ENCODE results near the gene ADAMTS7. TPM values are rescaled to one million over a fixed set of nuclear protein-coding genes. Genes with fewer than 3 reads are reported as not detected.
"Not testable (repeated sequence)": the region's sequence is repeated elsewhere in the genome, so short reads cannot be mapped to it uniquely, and the experiment has no call there.

The ADAMTS7 gene
- total RNA-seq, 2 donors from 2014 or later, result 20.8 to 39.2 TPM

DNA sequence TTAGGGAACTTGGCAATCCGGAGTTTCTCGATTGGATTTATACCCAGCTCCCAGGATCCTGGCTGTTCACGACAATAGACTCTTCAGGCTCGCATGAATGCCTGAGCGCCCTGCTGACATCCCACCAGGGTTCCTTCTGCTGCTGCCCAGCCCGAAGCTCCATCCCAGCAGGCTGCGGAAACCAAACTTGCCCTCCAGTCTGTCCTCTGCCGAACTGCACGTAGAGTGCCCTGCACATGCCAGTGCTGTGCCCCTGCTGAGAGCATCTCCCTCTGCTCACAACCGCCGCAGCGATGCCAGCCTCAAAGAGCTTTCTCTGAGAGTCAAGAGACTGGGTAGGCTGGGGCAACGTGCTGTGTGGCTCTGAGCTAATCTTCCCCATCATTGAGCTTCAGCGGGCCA, 6.9 kb downstream of the ADAMTS7 start:
- Histone ChIP-seq H3K4me3 (no peak overlapping the region), H3K4me1 (peaks cover 0 to 16% of the 10 kb centered on the region in 2 donors), H3K27ac (peak overlapping the region; percentile 64 to 77), H3K36me3 (peaks cover 3% of the 10 kb centered on the region), H3K27me3 (no peaks in the 10 kb centered on the region), H3K9me3 (no peaks in the 10 kb centered on the region)
- TF ChIP-seq, protein P1, sequence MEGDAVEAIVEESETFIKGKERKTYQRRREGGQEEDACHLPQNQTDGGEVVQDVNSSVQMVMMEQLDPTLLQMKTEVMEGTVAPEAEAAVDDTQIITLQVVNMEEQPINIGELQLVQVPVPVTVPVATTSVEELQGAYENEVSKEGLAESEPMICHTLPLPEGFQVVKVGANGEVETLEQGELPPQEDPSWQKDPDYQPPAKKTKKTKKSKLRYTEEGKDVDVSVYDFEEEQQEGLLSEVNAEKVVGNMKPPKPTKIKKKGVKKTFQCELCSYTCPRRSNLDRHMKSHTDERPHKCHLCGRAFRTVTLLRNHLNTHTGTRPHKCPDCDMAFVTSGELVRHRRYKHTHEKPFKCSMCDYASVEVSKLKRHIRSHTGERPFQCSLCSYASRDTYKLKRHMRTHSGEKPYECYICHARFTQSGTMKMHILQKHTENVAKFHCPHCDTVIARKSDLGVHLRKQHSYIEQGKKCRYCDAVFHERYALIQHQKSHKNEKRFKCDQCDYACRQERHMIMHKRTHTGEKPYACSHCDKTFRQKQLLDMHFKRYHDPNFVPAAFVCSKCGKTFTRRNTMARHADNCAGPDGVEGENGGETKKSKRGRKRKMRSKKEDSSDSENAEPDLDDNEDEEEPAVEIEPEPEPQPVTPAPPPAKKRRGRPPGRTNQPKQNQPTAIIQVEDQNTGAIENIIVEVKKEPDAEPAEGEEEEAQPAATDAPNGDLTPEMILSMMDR (IDR thresholded peaks at IDR 0.05), result no peak
- DNase-seq (ENCODE audit: low spot score), result no peak

DNA sequence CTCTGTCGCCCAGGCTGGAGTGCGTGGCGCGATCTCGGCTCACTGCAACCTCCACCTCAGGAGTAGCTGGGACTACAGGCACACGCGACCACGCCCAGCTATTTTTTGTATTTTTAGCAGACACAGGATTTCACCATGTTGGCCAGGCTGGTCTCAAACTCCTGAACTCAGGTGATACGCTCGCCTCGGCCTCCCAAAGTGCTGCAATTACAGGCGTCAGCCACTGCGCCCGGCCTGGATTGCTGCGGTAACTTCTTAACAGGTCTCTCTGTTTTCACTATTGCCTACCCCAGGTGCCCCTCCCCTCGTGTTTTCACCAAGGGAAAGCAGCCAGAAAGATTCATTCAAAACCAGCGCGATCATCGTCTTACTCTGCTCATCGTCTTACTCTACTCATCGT, 10.5 kb downstream of the ADAMTS7 start:
- Histone ChIP-seq H3K27me3 (no peaks in the 10 kb centered on the region), H3K36me3 (peaks cover 19% of the 10 kb centered on the region), H3K4me3 (no peak overlapping the region), H3K4me1 (peaks cover 0 to 42% of the 10 kb centered on the region in 2 donors), H3K9me3 (no peaks in the 10 kb centered on the region), H3K27ac (peak overlapping the region in 1 of 2 donors; percentile 3)
- TF ChIP-seq, protein P1 (IDR thresholded peaks at IDR 0.05), result no peak
- no peak for DNase-seq (ENCODE audit: low spot score)

DNA sequence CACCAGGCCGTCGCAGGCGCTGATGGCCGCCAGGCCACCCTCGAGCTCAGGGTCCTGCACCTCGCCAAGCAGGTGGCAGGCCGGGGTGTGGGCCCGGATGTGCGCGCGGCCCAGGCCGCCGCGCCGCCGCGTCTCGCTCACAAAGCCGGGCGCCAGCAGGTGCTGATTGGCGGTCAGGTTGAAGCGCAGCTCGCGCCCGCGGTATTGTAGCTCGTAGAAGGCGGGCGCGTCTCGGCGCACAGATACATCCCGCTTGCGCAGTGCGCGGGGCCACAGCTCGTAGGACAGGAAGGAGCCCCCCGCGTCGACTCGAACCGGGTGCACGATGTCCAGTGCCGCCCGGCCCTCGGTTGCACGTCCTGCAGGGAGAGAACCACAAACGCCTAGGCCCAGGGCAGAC, 11.1 kb downstream of the ADAMTS7 start:
- Histone ChIP-seq H3K27ac (no peak overlapping the region), H3K9me3 (no peaks in the 10 kb centered on the region), H3K36me3 (peaks cover 25% of the 10 kb centered on the region), H3K4me1 (peaks cover 0 to 42% of the 10 kb centered on the region in 2 donors), H3K4me3 (no peak overlapping the region), H3K27me3 (no peaks in the 10 kb centered on the region)
- no peak for DNase-seq (ENCODE audit: low spot score)
- TF ChIP-seq, protein P1 (IDR thresholded peaks at IDR 0.05), result no peak

DNA sequence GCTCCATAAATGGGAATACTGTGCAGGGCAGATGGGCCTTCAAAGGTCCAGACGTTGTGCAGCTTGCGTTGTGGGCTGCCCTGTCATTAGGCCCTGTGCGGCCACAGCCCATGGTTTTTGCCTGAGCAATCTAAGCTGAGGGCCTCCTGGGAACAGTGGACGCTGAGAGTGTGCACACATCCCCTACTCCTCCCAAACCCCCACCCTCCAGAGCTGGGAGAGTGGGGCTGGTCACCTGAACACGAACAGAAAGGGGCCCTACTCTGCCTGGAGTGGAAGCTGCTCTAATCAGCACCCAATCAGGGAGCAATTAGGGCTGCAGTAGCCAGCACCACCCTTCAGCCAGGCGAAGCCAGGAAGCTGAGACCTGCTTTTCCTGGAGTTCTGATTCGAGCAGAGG, 12.2 kb downstream of the ADAMTS7 start:
- not testable (repeated sequence) for DNase-seq (ENCODE audit: low spot score); H3K27ac ChIP-seq; H3K9me3 ChIP-seq; H3K27me3 ChIP-seq; H3K4me3 ChIP-seq
- peaks cover 30% of the 10 kb centered on the region for H3K36me3 ChIP-seq
- peaks cover 0 to 32% of the 10 kb centered on the region in 2 donors for H3K4me1 ChIP-seq

DNA sequence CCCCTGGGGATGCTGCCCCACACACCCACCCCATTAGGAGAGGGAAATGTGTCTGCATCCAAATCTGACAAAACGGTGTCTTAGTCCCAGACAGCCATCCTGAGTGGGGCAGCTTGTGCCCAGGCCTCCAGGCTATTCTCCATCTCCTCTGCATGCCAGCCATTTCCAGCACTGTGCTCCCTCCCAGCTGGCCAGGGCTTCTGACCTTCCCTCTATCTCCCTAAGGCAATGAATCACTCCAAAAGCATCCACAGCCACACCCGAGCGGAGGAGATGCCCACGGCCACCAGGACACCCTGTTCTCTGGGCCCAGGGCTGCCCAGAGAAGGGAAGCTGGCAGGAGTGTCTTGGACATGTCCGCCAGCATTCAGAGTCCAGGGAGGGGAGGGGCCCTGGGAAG, 12.9 kb downstream of the ADAMTS7 start:
- H3K27me3 ChIP-seq, result not testable (repeated sequence)

DNA sequence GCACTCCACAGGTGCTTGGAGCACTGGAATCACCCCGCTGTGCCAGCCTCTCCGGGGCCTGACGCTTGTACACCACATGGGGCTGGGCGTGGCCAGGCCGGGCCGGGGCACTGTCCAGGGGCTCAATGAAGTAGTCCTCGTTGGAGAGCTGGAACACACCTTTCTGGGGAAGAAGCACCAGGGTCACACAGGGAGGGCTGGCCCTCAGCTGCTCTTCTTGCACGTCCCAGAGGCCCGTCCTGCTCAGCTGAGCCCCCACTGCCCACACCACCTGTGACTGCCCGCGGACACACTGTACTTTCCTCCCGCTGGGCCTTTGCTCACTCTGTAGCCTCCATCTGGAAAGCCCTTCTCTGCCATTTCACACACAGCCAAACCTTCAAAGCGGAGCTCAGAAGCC, 13.3 kb downstream of the ADAMTS7 start:
- Histone ChIP-seq H3K4me1 (peaks cover 0 to 26% of the 10 kb centered on the region in 2 donors), H3K36me3 (peaks cover 30% of the 10 kb centered on the region), H3K9me3 (no peaks in the 10 kb centered on the region), H3K27ac (peak overlapping the region; percentile 57 to 72), H3K27me3 (no peaks in the 10 kb centered on the region), H3K4me3 (no peak overlapping the region)
- no peak for DNase-seq (ENCODE audit: low spot score)
- TF ChIP-seq, protein P1 (IDR thresholded peaks at IDR 0.05), result no peak

More for the DNA sequence above, 12.9 kb downstream of the ADAMTS7 start:
- Histone ChIP-seq H3K4me1 (peaks cover 0 to 26% of the 10 kb centered on the region in 2 donors), H3K36me3 (peaks cover 30% of the 10 kb centered on the region), H3K27ac (peak overlapping the region; percentile 57 to 72)
- H3K4me3 ChIP-seq; H3K9me3 ChIP-seq; DNase-seq (ENCODE audit: low spot score): not testable (repeated sequence)

DNA sequence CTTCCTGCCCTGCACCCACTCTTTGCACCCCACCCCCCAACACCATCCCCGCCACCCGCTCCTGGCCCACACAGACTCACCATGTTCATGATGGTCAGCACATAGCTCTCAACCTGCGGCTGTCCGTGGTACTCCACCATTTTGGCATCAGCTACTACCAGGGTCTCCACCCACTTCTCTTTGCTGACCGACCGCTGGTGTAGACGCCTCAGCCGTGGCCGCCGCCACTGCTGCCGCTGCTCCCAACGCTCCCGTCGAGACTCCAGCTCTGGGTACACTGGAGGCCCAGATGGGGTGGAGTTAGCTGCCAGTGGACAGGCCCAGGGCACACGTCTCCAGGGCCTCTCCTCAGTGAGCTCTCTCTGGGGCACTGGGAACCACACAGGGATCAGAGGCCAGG, 14.8 kb downstream of the ADAMTS7 start:
- H3K36me3 ChIP-seq, result peaks cover 30% of the 10 kb centered on the region
- TF ChIP-seq, protein P1 (IDR thresholded peaks at IDR 0.05), result no peak
- H3K27ac ChIP-seq, result peak overlapping the region; percentile 57 to 72
- no peaks in the 10 kb centered on the region for H3K27me3 ChIP-seq
- peaks cover 0 to 29% of the 10 kb centered on the region in 2 donors for H3K4me1 ChIP-seq
- no peaks in the 10 kb centered on the region for H3K9me3 ChIP-seq
- H3K4me3 ChIP-seq, result no peak overlapping the region
- no peak for DNase-seq (ENCODE audit: low spot score)

Measured in right atrium auricular region (tissue), 2 donors.